HT-29 (cell line): ENCODE measurements around the gene FGD3. TPM values are rescaled to one million over a fixed set of nuclear protein-coding genes. Genes with fewer than 3 reads are reported as not detected.

Experiments
- DNase-seq: peaks from one replicate; pipeline ENCODE4 v3.0.0-alpha.2; 2015; ENCODE audit warnings: low spot score
- total RNA-seq: library from RNA; depleted of rRNA; stranded (reverse); fragments of >200 nt; shearing (Covaris generic); gene quantifications from 2 replicates; pipeline ENCODE4 v1.2.3, GENCODE V29; 2014

FGD3 gene
- total RNA-seq, 1 experiment from 2014 or later: 14.7 TPM

DNA sequence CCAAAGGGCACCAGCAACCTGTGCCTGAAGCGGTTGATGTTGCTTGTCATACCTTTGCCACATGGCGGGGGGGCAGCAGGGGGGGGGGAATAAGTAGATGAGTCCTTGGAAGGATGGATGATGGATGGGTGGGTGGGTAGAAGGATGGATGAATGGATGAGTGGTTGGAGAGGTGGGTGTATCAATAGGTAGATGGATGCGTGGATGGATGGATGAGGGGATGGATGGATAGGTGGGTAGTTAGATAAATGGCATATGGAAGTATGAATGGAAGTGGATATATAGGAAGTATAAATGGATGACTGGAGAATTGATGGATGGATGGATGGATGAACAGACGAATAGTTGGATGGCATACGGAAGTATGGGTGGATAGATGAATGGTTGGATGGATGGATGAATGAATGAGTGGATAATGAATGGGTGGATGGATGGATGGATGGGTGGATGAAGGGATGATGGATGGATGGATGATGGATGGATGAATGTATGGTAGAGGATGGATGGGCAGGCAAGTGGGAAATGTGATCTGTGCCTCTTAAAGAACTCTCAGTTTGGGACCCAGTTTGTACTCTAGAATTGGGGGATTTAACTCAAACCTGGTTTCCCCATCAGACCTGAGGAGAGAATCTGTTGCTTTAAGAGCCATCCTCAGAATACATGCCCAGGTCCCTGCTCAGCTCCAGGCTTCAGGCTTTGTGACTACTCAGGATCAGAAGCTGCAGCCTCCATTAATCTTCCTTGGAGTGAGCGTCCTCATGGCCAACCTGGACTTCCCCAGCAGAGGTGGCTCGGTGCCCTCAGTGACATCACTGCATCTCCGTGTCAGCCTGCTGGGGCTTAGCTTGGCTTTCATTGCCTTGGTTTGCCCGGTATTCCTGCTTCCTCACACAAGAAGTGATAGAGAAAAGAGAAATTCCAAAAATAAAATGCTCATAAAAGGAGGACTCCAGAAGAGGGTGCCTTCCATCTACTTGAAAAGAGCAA is 83.6 kb downstream of the FGD3 start:
- DNase-seq: no peak

DNA sequence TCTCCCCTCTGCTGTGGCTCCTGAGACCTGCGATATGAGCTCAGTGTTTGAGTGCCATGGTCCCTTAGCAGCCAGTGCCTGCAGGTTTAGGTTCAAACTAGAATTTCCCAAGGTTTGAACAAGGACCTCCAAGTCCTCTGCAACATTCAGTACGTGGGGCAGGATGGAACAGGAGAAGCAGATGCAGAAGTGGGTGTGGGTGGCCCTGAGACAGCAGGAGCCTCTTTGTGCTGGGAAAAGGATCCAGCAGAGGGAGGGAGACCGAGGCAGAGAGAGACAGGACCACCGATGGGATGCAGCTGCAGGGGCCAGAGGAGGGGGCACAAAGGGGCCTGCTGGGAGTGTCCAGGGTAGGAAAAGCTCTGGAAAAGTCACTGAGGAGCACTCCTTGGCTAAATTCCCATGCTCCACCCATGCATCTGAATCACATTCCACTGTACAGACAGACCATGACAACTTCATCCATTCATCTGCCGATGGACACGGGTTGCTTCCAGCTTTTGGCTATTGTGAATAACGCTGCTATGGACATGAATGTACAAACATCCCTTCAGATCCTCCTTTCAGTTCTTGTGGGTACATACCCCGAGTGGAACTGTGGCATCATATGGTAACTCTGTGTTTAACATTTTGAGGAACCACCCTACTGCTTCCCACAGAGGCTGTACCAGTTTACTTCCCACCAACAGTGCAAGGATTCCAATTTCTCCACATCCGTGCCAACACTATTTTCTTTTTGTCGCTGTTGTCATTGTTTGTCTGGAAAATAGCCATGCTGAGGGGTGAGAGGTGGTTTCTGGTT is 84.5 kb downstream of the FGD3 start:
- DNase-seq: peak; percentile 5

DNA sequence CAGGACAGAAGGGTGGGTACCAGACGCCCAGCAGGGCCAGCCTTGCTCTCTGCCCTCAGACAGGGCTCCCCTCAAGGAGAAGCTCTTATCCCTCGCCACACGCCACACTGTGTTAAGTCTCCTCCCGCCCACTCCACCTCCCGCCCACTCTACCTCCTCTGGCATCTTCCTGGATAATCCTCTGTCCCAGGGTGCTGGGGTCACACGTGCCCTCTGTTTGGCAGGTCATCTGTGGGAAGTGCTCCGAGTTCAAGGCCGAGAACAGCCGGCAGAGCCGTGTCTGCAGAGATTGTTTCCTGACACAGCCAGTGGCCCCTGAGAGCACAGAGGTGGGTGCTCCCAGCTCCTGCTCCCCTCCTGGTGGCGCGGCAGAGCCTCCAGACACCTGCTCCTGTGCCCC is 85.2 kb downstream of the FGD3 start:
- DNase-seq: no peak

DNA sequence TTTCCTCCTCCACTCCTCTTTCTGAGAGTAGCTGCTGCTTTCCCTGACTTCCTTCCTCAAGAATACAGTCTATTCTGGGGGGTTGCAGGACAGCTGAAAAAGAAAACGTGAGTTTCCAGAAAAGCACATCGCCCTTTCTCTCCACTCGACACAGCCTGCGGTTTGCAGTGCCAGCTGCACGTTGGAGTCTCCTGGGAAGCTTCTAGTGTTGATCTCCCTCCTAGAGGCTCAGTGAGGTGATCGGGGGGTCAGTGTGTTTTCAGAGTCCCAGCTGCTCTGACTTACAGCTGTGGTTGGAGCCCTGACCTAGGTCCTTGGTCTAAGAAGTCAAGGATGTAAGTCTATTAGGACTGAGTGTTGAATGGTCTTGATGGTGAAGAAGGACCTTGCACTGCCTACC is 86.2 kb downstream of the FGD3 start:
- DNase-seq: no peak

DNA sequence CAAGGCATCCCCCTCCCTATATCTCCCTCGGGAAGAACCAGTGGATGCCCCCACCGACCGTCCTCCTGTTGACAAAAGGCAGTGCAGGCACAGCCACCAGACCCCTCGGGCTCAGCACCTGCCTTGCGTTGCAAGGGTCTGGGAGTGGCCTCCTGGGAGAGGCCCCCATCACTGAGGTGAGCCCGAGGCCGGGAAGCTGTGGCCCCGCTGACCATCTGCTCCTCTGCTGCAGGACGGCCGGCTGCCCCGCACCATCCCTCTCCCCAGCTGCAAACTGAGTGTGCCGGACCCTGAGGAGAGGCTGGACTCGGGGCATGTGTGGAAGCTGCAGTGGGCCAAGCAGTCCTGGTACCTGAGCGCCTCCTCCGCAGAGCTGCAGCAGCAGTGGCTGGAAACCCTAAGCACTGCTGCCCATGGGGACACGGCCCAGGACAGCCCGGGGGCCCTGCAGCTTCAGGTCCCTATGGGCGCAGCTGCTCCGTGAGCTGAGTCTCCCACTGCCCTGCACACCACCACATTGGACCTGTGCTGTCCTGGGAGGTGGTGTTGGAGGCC is 87.9 kb downstream of the FGD3 start:
- DNase-seq: no peak

DNA sequence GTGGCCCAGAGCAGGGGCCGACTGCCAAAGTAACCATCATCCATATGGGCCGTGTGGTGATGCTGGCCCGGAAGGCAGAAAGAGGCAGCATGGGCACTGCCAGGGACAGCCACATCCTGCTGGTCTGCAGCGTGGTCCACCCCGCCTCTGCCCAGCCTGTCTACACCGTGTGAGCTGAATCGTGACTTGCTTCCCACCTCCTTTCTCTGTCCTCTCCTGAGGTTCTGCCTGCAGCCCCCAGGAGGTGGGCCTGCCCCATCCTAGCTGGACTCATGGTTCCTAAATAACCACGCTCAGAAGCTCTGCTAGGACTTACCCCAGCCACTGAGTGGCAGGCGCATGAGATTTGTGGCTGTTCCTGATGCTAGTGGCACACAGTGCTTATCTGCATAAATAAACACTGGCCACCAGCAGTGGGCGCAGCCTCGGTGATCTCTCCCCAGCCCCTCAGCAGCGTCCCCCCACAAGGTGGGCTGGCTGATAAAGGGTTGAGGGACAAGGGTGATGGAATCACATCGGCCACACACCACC is 88.6 kb downstream of the FGD3 start:
- no peak for DNase-seq

DNA sequence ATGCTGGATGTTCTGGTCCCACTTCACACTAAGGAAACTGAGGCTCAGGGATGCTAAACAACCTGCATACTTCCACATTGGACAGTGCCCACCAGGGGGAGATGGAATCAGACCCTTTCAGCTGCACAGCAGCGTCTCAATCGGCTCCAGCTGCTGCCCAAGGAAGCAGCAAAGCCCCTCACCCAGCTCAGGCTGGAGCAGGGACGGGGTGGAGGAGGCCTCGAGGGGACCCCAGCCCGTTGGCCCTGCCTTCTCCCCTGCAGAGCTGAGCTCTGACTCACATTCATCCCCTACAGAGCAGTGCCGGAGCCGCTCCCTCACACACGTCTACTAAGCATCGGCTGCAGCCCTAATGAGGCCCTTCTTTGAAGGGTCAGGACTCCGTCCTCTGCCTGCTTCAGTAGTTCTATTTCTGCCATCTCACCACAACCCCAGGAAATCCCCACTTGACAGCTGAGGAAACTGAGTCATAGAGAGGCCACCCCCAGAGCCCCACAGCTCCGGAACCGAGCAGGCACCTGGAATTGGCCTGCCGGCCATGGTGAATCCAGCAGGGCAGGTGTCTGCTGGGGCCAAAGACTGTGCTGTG is 89.7 kb downstream of the FGD3 start:
- DNase-seq: no peak

DNA sequence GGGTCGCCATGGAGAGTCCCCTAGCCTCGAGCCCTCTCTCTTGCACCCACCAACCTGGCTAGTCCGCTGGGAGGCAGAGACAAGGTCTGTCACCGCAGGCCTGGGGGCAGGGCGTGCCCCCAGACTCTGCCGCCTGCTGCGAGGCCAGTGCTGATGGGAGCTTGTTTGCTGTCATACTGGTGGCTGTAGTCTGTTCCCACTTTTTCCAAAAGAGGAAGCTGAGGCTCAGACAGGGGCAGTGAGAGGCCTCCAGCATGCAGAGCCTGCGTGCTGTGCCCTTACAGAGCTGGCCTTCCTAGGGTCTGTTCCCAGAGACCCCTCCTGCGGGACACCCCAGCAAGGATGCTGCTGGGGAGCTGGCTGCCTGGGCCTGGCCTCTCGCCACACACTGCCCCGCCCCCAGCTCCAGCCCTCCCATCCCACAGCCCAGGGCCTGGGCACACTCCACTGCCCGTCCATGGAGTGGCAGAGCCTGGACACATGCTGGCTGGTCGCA is 90.2 kb downstream of the FGD3 start:
- no peak for DNase-seq

DNA sequence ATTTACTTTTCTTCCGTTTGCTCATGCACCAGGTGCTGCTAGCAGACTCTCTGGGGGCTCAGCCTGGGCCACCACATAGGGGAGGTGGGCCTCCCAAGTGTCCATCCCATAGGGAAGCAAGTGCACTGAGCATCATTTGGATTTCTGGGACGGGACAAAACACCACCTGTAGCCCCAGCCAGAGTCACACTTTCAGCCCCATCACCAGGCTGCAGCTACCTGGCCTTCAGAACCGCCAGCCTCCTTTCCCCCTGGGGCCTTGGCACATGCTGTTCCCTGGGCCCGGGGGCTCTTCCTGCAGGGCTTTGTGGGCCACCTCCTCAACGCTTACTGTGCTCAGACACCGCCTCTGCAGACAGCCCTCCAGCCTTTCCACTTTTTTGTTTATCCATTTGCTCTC is 91.6 kb downstream of the FGD3 start:
- DNase-seq: no peak

DNA sequence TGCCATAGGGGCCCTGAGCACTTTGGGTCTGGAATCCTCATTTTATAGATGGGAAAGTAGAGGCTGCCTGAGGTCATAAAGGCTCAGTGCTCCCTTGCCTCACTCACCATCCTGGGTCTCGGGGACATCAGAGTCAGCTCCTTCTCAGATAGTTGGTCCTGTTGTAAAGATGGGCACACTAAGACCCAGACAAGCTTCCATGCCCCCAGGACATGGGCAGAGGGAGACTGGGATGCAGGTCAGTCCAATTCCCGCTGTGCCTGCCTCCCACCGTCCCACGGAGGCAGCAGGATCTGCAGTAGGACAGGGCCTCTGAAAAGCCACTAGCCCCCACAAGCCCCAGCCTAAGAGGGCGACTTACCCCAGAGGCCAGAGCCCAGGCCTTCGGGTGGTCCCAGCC is 92.1 kb downstream of the FGD3 start:
- no peak for DNase-seq

DNA sequence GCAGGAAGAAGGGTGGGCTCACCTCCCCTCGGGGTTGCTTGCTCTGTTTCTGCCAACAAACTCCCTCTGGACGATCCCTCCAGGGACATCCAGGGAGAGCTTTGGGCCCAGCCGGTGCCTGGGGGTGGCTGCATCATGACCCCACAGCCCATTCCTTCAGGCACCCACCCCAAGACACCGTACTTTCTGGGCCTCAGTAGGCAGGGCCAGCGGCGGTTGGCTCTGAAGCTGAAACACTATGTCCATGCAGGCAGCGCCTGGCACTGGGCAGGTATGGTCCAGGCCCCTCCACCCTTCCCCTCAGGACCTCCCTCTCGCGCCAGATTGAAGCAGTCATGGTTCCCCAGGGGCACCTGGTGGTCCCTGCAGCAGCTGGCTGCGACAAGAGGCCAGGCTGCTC is 92.7 kb downstream of the FGD3 start:
- no peak for DNase-seq

DNA sequence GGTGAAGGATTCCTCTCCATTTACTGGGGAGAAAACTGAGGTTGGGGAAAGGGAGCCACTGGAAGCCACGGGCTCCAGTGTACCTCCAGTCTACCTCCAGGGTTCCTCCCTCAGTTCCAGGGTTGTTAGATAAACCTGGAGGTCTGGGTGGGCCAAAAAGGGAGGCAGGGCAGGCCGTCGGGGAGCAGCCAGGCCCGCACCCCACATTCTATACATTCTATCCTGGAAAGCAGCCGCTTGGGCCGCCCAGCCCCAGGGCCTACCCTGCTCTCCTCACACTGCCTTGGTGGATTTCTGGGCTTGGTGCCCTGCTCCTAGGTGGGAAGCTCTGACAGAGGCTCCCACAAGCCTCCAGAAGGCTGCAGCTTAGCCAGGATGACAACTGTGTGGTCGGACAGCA is 93.1 kb downstream of the FGD3 start:
- DNase-seq: no peak

DNA sequence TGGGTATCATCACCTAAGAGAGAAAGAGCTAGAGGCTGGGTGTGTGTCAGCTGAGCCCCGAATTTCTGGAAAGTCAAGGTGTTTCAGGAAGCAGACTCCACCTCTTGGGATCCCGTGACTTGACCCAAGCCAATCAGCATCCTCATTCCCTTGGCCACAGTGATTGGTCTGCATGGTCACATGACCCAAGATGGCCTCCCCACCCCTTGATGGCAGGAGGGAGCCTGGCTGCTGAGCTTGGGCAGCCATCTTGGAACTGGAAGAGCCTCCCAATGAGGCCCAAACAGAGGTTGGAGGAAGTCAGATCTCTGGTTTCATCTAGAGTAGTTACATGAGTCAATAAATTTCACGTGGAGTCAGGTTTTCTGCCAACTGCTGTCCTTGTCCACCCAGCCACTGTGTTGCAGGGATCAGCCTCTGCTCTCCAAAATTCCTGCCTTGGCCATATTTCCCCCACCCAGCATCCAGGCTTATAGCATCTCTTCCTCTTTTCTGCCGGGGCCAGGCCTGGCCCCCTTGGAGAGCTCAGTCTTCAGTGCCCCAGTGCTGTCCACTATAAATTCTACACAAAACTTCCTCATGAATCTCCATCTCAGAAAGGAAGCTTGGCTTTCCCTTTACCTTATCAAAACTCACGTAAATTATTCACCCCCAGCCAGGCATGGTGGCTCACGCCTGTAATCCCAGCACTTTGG is 93.9 kb downstream of the FGD3 start:
- peak; percentile 8 for DNase-seq

DNA sequence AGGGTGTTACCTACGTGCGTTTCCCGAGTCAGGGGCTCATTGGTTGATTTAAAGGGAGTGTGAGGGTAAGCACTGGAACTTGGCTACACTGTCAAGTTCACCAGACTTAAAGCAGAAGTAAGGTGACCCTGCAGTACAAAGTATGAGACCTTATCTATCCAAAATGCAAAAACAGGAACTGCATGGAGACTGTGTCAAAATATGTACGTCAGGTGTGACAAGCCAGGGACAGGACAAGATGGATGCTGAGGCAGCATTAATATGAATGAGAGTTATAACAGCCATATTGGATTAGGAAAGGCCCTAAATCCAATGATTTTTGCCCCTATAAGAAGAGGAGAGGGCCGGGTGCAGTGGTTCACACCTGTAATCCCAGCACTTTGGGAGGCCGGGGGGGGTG is 95.8 kb downstream of the FGD3 start:
- no peak for DNase-seq

DNA sequence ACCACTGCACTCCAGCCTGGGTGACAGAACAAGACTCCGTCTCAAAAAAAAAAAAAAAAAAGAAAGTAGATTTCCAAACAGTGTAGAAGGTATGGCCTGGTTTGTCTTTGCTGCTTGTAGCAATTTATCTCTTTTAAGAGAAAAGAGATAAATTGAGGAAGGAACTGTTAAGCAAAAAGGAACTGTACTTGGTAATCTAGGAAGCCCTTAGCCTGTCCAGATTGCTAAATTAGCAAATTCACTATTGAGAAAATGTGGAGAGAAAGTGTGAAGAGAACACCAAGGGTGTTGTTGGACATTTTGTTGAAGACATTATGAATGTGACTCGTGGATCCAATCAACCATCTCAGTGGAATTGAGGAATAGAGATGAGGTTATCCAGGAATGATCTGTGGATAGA is 98.2 kb downstream of the FGD3 start:
- no peak for DNase-seq

DNA sequence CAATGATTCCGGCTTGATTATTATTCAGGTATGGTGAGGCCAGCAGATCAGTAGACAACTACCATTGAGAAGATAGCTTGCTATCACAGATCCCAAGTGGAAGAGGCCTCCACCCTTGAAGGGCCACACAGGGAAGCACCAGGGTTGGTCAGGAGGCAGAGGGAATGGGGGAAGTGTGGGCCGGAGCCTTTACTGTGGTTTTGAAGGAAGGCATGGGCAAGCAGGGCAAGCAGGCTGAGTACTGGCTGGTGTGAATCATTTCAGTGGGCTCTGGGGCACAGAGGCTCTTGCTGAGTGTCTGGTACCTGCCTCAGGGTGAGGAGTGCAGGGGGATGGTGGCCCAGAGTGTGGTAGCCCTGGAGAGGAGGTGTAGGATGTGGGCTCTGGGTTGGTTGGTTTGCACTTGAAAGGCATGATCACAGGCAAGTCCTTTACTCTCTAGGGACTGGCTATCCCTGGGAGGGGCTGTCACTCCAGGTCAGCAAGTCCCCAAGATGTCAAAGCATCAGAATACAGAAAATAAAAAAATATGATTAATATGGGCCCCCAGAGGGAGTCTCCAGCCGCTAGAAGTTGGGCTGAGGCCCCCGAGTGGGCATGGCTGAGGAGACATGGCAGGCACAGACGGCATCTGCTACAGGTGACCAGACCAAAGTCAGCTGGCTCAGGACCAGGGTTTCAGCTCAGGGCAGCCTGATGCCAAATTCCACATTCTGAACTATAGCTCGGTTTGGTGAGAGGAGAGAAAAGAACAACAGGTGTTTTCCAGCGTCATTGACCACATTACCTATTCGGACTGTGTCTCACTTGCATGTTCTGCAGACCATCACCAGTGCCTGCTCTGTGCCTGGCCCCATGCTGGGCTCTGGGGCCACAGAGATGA is 101.5 kb downstream of the FGD3 start:
- DNase-seq: no peak

DNA sequence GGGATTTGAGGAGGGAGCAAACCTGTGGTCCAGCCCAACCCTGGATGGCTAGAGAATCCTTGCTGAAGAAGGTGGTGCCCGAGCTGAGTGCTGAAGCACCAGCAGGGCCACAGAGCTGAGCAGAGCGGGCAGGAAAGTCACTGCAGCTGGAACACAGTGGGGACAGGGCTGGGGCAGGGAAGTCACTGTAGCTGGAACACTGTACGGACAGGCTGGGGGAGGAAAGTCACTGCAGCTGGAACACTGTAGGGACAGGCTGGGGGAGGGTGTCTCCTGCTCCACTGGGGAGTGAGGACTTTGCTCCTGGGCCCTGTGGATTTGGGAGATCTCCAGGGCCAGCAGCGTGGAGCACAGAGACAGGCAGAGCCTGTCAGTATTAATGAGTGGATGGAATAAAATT is 102.2 kb downstream of the FGD3 start:
- no peak for DNase-seq

DNA sequence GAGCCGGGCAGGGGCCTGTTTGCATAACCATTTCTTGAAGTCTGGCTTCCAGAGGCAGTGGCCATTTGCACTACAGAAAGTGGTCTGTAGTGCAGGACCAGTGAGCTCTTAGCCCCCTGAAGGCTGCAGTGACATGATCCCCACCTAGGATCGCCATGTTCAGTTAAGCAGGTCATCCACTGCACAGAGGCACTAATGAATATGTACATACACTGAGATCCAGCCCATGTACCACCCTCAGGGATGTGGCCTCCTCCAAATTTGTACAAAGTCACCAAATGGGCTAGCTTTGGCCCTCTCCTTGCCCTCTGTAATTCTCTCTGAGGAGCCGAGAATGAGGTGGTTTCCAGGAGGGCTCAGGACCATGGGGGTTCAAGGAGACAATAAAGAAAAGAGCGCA is 102.9 kb downstream of the FGD3 start:
- DNase-seq: no peak

DNA sequence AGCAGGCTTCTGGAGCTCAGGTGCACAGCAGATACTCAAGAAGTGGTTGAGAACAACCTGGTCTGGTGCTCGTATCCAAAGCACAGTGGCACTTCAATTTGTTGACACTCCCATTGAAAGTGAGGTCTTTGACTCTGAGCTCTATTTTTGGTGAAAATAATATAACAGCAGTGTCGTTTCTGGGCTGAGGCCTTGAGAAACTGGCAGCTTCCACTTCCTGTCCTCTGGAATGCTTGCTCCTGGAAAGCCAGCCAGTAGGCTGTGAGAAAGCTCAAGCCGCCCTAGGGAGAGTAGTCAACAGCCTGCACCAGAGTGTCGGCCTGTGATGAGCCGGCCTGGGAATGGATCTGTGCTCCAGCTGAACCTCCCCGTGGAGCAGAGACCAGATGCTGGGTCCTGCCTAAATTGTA is 104.4 kb downstream of the FGD3 start:
- DNase-seq: no peak
